HG03175 (cell line): ENCODE measurements around the gene GAL3ST2.
"Not testable (repeated sequence)": the region's sequence is repeated elsewhere in the genome, so short reads cannot be mapped to it uniquely, and the experiment has no call there.

ENCODE experiments used
- ATAC-seq: cut with Tn5 transposase; IDR thresholded peaks from one replicate; pipeline ENCODE4 v1.9.1; 2021; ENCODE audit warnings: mild to moderate bottlenecking, moderate library complexity; ENCODE audit not compliant: unreplicated experiment

The GAL3ST2 gene

DNA sequence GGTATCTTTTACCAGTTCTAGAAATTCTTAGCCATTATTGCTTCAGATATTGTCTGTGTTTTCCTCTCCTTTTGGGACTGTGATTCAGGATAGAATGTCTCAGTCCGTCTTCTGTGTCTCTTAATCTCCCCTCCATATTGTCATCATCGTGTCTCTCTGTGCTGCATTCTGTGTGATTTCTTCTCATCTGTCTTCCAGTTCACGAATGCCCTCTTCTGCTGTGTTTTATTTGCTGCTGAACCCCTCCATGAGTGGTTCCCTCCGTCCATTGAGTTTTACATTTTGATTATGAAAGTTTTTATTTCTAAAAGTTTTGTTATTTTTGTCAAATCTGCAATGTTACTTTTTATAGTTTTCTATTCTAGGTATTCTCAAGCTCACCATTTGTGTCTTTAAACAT lies 30.5 kb upstream of the GAL3ST2 start:
- ATAC-seq = no peak

DNA sequence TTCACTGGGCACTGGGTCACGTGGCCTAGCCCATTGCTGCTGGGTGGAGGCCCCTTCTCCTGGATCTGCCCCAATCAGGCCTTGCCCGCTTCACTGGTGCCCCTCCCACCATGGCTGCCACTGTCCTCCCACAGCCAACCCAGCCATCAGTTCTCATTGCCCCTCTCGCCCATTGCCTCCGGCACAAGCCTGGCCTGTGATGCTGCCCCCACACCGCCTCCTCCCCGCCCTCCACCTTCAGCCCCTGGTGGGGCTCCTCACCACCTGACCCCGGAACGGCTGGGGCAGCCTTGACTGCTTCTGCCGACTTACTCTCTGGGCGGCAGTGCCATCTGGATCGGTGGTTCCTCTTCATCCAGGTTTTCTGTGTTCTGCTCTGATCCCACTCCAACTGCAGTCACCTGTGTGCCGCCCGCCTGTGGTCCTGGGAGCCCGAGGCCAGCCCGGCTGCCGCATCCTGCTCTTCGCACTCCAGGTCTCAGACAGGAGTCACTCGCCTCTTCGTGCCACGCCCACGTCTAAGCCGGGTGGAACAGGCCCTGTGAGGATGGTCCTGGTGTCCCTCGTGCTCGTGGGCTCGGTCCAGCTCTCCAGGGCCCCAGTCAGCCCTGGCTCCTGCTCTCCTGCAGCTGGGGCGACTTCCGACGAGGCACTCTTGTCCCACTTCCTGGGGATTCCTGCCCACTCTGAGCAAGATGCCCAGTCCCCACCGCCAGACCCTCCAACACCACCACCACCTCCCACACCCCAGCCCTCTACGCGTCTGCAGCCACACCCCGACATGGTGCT lies 28.0 kb upstream of the GAL3ST2 start:
- ATAC-seq = no peak

DNA sequence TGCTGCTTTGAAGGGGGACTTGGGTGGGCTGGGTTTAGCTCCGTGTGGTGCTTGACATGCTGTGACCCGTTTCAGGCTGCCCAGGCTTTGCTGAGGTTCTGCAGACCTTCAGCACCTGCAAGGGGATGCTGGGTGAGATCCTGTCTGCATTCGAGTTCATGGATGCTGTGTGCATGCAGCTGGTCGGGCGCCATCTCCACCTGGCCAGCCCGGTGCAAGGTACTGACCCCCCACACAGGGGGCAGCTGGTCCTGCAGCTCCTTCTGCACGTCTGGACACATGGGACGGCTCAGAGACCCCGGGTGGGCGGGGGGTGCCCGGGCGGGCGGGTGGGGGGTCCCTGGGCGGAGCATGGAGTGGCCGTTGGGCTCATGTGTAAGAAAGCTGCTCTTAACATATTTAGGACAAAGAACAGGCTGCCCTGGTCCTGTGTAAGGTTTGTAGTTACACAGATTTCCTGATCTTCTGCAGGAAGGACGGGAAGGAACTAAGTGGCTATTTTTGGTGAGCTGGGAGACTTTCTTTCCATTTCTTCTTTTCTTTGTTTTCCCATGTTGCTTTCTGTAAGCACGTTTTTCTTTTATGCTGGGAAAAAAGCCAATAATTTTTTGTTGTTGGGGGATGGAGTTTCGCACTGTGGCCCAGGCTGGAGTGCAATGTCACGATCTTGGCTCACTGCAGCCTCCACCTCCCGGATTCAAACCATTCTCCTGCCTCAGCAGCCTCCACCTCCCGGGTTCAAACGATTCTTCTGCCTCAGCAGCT lies 26.4 kb upstream of the GAL3ST2 start:
- ATAC-seq = no peak

DNA sequence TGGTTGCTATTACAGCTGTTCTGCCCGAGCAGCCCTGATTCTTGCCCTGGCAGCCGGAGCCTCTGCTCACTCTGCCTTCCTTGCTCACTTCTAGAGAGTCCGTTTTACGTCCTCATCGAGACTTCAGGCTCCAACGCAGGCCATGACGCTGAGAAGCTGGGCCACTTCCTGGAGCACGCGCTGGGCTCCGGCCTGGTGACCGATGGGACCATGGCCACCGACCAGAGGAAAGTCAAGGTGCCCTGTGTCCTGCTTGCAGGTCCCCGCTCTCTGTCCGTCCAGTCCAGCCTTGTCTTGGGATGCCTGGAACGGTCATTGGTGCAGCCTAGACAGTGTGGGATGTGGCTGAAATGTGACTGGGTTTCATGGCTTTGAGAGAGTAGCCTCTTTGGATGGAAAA lies 25.5 kb upstream of the GAL3ST2 start:
- ATAC-seq = no peak

DNA sequence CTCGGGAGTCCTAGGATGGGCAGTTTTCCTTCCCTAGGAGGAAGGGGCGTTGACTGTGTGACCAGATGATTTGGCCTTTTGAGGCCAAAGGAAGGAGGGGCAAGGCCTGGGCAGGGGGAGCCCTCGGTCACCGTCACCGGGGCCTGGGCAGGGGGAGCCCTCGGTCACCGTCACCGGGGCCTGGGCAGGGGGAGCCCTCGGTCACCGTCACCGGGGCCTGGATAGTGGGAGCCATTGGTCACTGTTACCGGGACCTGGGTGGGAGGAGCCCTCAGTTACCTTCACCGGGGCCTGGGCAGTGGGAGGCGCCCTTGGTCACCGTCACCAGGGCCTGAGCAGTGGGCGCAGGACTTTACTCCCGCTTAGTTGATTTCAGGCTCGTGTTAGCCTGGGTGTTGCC lies 24.8 kb upstream of the GAL3ST2 start:
- no peak for ATAC-seq

DNA sequence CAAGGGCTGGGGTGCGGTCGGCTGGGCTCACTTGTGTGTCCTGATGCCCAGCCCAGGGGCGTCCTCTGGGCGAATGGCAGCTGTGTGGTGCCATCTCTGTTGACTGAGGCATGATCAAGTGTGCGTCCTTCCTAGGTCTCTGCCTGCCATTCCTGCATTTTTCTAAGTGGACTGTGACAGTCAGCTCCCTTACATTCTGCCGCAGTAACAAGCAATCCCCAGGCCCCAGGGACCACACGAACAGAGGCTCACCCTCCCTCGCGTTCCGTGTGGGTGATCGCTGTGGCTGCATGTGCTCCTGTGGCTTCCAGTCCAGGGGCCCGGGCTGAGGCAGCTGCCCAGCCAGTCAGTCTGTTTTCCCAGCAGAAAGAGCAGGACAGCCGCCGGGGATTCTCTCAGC lies 24.4 kb upstream of the GAL3ST2 start:
- no peak for ATAC-seq

DNA sequence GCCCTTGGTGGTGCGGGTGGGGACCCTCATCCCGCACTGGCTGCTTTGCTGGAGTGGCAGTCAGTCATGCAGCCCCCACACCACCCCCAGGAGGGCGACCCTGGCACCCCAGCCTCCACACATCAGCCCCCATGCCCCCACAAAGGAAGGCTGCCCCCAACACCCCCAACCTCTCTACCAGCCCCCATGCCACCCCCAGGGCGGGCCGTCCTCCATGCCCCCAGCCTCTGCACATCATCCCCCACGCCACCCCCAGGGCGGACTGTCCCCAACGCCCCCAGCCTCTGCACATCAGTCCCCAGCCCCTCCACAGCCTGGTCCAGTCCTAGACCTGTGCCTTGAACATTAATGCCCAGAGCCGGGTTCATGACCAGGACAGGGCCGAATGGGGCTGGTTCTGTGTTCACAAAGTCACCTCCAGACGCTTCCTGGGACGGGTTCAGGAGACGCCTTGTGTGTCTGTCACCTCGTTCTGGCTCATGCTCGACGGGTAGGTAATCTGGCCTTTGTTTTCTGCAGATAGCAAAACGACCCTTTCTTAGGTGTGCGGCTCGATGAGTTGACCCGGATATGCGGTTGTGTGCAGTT lies 23.8 kb upstream of the GAL3ST2 start:
- no peak for ATAC-seq

DNA sequence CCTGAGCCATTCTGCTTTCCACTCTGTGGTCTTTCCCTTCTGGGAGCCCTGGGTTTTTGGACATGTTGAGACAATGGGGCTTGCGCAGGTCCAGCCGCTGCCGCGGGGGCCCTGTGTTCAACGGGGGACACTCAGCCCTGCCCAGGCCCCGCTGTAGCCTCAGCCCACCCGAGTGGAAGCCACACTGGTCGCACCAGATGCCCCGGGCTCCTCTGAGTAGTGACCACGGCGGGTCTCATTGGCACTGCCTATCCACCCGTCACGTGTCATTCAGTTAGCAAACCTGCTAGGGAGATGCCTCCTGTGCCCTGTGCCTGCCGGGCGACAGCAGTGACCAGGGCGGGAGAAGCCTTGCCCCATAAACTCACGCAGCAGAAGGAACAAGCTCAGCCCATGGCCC lies 23.1 kb upstream of the GAL3ST2 start:
- ATAC-seq = no peak

DNA sequence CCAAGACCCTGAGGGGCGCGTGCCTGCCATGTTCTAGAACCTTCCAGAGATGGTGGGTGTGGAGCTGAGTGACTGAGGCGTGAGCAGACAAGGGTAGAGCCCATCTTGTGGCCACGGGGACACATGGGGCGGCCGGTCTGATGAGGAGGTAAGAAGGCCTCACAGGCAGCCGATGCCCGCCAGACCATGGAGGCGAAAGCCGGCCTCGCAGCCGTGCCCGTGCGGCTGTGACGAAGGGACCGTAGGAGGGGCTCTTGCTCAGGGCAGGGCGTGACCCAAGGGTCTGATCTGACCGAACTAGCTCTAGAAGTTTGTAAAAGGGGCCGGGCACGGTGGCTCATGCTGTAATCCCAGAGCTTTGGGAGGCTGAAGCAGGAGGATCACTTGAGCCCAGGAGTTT lies 22.6 kb upstream of the GAL3ST2 start:
- ATAC-seq = no peak

DNA sequence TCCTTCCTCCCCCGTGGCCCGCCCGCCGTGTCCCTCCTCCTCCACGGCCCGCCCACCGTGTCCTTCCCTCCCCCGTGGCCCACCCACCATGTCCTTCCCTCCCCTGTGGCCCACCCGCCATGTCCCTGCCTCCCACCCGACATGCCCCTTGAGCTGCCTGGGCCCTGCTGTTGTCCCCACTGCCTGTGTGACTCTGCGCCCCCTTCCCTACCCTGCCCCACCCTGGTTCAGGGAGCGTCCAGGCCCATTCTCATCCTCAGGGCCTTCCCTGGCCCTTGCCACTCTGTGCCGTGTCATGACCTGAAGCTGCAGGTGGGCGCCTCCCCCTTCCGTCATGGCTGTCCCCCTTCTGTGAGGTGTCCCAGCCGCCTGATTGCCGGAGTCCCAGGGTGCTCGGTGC lies 21.5 kb upstream of the GAL3ST2 start:
- no peak for ATAC-seq

DNA sequence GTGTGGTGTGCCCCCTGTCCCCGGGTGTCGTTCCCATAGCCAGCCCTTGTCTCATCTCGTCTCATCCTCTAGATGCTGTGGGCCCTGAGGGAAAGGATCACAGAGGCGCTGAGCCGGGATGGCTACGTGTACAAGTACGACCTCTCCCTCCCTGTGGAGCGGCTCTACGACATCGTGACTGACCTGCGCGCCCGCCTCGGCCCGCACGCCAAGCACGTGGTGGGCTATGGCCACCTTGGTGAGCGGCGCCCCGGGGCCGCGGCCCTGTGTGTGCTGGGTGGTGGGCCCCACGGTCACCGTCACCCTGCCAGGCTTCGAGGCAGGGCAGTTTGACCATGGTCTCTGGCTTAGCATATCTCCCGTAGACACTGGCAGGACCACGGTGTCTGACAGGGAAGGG lies 20.8 kb upstream of the GAL3ST2 start:
- no peak for ATAC-seq

DNA sequence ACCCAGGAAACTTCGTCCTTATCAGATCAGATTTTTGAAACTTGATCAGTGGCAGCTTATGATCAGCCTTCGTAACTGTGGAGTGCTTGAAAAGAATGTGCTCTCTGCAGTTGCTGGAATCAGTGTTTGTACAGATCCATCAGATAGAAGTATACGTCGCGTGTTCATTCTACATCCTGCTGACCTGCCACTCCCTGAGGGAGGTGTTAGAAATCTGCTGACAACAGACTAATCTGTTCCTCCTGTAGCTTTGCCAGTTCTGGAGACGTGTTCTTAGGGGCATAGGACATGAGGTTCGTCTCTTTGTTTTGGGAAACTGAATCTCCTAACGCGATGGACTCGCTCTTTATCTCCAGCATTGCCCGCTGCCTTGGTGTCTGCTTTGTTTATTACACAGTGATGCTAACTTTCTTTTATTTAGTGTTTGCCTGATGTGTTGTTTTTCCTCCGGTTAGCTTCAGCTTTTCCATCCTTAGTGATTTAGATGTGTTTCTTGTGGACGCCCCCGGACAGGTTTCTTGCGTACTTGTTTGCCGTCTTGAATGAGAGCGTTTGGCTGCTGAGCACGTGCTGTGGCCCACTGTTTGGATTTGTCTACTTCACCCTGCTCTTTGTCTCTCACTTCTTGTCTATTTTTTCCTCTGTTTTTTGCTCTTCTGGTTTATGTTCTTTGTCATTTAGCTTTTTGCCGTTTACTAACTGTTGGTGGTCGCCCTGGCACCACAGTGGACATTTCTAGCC lies 17.4 kb upstream of the GAL3ST2 start:
- ATAC-seq = no peak

DNA sequence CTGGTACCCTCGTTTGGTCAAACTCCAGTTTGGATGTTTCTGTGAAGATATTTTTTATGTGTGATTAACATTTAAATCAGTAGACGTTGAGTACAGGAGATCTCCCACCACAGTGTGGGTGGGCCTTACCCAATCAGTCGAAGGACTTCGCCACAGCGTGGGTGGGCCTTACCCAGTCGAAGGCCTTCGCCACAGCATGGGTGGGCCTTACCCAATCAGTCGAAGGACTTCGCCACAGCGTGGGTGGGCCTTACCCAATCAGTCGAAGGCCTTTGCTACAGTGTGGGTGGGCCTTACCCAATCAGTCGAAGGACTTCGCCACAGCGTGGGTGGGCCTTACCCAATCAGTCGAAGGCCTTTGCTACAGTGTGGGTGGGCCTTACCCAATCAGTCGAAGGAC lies 16.7 kb upstream of the GAL3ST2 start:
- not testable (repeated sequence) for ATAC-seq

DNA sequence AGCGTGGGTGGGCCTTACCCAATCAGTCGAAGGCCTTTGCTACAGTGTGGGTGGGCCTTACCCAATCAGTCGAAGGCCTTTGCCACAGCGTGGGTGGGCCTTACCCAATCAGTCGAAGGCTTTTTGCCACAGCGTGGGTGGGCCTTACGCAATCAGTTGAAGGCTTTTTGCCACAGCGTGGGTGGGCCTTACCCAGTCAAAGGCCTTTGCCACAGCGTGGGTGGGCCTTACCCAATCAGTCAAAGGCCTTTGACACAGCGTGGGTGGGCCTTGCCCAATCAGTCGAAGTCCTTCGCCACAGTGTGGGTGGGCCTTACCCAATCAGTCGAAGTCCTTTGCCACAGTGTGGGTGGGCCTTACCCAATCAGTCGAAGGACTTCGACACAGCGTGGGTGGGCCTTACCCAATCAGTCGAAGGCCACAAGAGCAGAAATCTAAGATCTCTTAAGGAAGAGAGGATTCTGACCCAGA lies 16.3 kb upstream of the GAL3ST2 start:
- ATAC-seq = no peak

DNA sequence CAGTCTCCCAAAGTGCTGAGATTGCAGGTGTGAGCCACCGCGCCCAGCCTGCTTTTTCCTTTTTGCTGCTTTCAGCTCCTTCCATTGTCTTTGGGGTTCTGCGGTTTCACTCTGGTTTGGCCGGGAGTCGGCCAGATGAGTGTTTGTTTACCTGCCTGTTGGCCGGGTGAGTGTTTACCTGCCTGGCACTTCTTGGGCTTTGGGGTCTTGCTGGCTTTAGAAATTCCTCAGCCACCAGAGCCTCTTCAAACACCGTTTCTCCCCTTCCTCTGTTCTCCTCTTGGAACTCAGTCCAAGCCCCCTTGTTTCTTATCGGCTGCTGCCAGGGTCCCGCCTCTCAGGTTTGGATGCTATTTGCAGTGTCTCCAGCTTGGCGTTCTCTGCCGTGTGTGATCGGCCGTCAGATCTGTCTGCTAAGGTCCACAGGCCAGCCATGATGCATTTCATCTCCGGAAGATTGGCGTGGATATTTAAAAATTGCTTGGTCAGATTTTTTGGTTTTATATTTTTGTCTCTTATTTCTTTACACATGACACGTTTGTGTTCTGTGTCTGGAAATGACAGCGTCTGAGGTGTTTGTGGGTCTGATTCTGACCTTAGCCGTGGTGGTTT lies 14.2 kb upstream of the GAL3ST2 start:
- ATAC-seq = no peak

DNA sequence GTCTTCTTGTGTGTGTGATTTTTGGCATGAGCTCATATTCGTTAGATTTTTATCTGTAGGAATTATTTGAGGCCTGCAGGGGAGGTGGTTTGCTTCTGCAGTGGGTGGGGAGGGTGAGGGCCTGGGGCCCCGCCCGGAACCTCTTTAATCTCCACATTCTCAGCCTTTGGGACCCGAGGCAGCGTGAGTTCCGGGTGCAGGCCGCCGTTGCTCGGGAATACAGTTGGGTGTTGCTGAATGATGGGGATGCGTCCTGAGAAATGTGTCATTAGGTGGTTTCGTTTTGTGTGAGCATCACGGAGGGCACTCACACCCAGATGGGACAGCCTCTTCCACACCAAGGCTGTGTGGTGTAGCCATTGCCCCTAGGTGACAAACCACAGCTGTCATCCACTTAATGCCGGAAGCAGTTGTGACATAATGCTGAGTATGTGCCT lies 13.7 kb upstream of the GAL3ST2 start:
- ATAC-seq = peak; percentile 96

DNA sequence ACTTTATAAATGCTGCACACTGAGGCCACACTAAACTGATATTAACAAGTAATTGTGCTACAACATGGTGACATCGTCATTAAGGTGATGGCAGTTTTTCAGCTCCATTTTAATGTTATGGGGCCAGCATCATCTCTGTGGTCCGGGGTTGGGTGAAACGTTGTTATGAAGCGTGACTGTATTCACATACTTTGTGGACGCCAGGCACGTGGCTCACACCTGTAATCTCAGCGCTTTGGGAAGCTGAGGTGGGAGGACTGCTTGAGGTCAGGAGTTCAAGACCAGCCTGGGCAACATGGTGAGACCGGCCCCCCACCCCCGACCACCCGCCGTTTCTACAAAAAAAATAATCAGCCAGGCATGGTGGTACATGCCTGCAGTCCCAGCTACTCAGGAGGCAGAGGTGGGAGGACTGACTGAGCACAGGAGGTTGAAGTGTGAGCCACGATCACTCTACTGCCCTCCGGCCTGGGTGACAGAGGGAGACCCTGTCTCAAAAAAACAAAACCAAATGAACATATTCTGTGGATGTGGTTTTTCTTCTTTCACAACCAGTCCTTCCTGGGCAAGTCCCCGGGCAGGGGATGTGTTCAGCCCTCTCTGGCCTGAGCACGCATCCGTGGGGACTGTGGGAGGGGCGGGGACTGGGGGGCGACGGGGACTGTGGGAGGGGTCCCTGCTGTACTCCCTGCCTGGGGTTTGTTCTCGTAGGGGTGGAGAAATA lies 12.9 kb upstream of the GAL3ST2 start:
- ATAC-seq = no peak

DNA sequence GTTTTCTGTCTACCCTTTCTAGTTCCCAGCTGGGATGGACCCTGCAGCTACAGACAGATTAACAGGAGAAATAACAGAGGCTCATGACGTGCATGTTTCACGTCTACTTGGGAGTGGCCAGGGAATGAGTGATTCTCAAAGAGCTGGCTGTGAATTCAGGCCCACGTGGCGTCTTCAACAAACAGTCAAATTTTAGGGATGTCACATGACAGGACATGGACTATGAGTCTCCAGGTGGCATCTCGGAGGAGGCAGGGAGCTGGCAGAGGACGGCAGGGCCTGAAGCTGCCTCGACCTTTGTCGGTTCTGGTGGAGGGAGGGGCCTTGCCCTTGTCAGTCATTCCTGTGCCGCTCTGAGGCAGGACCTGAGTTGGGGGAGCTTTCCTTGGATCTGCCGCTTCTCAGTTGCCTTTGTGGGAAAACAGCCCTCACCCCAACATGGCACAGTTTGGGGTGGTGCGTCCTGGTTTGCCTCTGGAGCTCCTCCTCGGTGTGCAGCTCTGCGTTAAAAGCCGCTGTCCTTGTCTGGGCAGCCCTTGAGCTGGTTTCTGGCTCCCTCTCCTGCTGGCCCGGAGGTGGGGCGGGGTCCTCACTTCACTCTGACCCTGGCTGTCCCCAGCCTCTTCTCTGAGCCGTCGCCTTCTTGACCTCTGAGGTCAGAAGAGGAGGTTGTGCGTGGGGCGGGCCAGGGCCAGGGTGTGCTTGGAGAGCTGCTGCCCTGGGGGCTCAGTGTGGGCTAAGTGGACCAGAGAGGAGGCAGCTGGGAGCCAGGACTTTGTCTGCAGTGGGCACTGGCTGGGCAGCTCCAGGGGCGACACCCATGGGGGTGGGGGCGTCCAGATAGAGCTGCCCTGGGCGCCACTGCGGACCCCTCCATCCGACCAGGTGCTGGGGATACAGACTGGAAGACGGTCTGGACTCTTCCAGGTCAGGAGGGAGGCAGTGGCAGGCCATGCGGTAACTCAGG lies 12.1 kb upstream of the GAL3ST2 start:
- ATAC-seq = no peak
